ENCODE results near the gene TENM3.

TENM3 gene

DNA sequence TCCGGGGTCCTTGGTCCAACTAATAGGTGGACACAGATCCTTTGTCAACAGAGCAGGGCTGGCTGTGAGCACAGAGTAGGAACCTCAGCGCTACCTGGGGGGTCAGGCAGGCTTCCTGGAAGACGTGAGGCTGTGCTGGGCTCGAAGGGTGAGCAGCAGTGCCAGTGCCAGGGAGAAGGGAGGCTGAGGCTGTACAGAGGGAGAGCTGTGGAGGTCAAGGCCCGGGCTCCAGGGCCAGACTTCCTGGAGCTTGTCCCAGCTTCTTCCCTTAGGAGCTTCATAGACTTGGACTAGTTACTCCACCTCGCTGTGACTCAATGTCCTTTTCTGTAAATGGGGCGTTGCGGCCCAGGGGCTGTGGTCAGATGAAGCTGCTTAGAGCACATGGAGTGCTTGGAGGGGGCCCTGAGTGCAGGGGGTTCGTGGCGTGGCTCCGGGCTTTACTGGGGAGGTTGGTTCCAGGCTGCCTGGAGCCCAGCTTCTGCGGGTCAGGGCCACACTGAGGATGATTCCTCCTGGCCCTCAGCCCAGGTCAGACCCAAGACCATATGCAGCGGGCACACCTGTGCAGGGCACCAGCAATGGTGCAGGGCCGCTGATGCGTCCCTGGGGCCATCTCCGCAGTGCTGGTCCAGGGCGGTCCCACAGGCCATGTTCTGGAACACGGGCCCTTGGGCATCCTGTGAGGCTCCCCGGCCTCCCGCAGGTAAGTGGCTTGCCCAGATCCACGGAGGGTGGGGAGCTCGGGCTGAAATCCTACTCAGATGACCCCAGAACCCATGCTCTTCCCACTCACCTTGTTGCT lies 575.9 kb downstream of the TENM3 start:
- DNase-seq (ENCODE audit: low spot score) = no peak

GRCh38 chr4:182819751-182820150 lies 576.5 kb downstream of the TENM3 start:
- DNase-seq (ENCODE audit: low spot score) = no peak

- DNase-seq (ENCODE audit: low spot score) = no peak
Observed at GRCh38 chr4:182822554-182822953, 579.4 kb downstream of the TENM3 start.

DNA sequence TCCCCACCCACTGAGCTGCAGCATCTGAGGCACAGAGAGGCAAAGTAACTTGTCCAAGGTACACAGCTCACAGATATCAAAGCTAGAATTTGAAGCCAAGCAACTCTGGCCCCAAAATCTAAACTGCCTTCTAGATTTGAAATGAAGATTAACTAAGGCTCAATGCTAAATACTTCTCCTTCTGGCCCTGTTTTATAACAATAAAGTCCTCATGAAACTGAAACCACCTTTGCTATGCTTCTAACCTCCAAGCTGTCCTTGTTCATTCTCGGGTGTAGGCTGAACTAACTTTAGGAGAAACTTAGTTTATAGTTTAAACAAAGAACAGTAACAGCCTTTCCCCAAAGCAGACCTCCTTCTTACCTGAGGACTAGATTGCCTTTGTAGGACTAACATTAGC lies 580.4 kb downstream of the TENM3 start:
- DNase-seq (ENCODE audit: low spot score) = no peak

DNA sequence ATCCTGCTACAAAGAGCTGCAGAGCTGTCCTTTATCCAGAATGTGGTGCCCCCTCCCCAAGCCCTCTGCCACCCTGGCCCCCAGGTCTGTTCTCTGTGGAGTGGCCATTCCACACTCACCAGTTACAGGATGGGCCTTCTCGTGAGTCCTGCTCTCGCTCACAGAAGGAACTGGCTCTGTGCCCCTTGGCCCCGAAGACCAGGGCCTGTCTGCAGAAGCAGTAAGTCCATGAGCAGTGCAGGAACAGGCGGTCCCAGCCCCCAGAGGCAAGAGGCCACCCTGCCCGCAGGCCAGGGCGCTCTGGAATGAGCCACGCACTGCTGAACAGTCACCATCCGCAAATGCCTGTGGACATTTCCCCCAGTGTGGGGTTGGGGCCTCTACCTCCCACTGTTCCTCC lies 581.8 kb downstream of the TENM3 start:
- DNase-seq (ENCODE audit: low spot score) = no peak

GRCh38 chr4:182825786-182826185 lies 582.6 kb downstream of the TENM3 start:
- DNase-seq (ENCODE audit: low spot score) = no peak

GRCh38 chr4:182826391-182826790 lies 583.2 kb downstream of the TENM3 start:
- no peak for DNase-seq (ENCODE audit: low spot score)

- no peak for DNase-seq (ENCODE audit: low spot score)
Observed at GRCh38 chr4:182827166-182827565, 584.0 kb downstream of the TENM3 start.

DNA sequence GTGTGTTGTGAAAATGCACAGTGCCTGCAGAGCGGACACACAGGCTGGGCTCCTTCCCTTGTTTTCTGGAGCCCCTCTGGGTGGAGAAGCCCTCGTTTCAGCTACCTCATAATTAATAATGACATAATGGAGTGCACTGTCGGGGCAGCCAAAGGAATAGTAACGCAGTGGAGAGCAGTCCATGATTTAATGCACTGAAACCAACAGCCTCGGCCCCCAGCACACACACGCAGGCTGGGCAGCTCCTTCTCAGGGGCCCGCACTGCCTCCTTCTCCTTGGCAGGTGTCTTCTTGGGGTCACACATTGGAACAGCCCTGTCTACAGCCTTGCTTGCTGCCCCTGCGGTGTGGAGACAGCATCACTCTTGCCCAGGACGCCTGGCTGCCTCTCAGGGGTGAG lies 584.8 kb downstream of the TENM3 start:
- no peak for DNase-seq (ENCODE audit: low spot score)

DNA sequence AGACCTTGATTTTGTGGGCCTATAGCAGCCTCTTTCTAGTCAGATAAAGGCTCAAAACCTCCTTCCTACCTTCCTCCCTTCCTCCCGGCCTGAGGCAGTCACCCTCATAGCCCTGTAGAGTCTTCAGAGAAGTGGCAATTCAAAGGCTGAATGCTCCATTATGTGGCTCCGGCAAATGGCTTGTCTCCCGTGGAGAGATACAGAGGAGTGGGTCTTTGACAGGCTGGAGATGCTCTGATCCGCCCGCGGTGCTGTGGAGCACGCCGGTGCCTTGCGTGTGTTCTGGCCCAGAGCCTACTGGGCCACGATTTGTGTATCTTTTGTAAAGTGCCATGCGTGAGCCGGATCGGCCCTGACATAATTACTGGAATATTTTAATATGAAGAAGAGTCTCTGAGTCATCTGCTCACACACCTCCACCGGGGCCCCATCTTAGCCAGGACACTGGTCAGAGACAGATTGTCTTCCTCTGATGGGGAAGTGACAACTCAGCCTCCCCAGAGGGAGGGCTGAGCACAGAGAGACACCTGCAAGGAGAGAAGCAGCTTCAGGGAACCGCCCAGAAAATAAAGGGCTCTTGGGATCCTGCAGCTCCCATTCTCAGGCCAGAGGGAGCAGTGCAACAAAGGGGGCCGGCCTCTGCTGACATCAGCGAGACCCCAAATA lies 585.3 kb downstream of the TENM3 start:
- no peak for DNase-seq (ENCODE audit: low spot score)

- no peak for DNase-seq (ENCODE audit: low spot score)
Observed at GRCh38 chr4:182829196-182829595, 586.0 kb downstream of the TENM3 start.

DNA sequence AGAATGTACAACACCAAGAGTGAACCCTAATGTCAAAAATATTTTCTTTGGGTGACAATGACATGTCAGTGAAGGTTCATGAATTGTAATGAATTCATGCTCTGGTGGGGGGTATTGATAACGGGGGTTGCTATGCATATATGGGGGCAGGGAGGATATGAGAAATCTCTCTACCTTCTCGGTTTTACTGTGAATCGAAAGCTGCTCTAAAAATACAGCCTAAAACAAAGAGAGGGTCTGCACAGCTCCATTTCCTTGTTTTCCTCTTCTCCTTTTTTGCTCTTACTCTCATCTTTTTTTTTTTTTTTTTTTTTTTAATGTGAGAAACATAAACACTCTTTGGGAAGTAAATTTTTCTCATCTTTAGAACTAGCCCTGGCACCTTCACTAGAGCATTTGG lies 588.2 kb downstream of the TENM3 start:
- DNase-seq (ENCODE audit: low spot score) = no peak

GRCh38 chr4:182832352-182833120 lies 589.3 kb downstream of the TENM3 start:
- DNase-seq (ENCODE audit: low spot score) = no peak

DNA sequence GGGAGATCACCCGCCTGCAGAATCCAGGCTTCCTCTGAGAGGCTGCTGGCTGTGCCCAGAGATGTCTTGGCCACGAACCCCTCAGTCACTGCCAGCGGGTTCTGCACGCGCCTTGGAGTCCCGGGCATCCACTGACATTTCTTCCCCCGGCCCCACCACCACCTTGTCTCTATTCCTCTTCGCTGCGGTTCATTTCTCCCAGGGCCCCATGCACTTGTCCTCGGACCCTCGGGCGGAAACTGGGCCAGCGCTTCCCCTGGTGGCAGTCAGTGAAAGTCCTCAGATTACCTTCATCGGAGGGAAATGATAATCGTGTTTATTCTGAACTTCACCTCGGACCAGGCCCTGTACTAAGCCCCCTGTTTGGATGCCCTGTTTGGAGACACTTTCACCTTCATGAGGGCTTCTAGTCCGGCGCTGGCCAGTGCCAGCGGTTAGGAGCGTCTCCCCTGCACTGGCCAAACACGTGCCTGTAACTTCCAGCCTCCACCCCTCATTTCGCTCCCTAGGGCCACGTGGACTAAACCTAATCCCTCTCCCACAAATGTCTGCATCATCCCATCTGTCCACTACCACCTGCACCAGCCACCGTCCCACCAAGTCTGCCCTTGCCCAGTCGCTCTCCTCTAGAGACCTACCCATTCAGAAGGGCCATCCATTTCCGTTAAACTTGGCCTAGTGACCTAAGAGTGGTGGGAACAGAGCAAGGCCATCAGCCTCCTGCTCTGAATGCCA lies 592.0 kb downstream of the TENM3 start:
- DNase-seq (ENCODE audit: low spot score) = no peak

- DNase-seq (ENCODE audit: low spot score) = no peak
Observed at GRCh38 chr4:182837831-182838230, 594.6 kb downstream of the TENM3 start.

GRCh38 chr4:182838535-182838934 lies 595.3 kb downstream of the TENM3 start:
- DNase-seq (ENCODE audit: low spot score) = no peak

GRCh38 chr4:182839256-182839655 lies 596.1 kb downstream of the TENM3 start:
- no peak for DNase-seq (ENCODE audit: low spot score)

DNA sequence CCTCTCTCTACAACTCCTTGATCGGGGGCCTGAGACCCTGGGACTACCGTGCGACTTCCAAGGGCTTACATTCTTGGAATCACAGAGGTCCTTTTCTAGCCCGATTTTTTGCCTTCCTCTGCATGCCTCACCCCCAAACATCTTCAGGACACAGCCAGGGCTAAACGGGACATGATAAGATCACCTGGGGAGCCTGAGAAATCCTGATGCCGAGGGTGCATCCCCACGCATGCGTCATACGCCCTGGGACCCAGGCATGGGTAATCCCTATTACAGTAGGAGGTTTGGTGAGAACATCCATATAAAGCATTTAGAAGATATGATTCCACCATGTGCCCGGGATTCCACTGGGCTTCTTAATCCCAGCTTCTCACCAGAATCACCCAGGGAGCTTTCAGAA lies 596.9 kb downstream of the TENM3 start:
- DNase-seq (ENCODE audit: low spot score) = no peak

DNA sequence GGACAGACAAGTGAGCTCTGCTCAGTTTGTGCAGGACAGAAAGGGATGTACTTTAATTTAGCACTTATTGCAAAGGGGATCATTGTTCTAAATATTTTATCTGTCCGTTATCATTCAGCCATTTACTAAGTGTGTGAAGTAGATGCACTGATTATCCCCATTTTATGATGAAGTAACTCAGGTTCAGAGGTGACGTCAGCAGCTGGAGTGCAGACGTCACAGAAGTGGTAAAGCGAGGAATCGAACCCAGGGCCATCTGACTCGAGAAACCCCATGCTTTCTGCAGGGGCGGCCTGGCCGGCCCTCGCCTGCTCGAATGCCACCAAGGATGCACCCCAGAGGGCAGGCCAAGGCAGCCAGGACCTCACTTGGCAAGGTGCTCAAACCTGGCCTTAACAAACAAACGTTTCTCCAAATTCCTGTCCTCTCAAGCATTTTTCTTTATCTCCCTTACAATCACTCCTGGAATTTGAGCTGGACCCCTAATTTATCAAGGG lies 599.0 kb downstream of the TENM3 start:
- DNase-seq (ENCODE audit: low spot score) = no peak

DNA sequence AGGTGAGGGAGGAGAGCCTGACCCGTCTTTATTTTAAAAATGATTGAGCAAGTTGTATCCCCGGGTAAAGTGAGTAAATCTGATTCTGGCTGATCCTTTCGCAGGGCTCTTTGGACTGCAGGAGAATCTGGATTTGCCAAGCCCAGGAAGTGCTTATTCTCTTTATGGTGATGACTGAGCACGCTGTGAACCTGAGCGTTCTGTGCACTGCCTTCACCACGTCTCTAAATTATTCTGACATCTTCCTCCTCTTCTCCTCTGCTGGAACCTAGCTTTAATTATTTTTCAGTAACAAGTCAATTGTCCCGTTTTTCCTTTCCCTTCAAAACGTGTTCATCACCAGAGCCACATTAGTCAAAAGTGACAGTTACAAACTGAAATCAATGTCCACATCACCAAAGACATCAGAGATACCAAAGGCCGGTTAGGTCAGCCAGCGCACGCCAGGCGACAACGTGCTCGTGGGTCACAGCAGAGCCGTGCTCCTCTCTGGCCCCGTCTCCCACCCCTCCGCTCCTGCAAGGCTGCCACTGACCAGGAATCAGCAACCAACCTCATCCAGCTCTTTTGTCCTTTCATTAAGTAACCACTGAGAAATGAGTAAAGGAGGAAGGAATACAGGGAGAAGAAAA lies 599.7 kb downstream of the TENM3 start:
- no peak for DNase-seq (ENCODE audit: low spot score)

- DNase-seq (ENCODE audit: low spot score) = no peak
Observed at GRCh38 chr4:182843808-182844325, 600.7 kb downstream of the TENM3 start.

All from AG20443 (cell line).